Esophagus squamous epithelium (tissue), 5 donors: ENCODE measurements around the gene C2orf49. TPM values are rescaled to one million over a fixed set of nuclear protein-coding genes. Genes with fewer than 3 reads are reported as not detected.

ENCODE experiments used
- DNase-seq: peaks from one replicate; lab custom pipeline; 2025; lab: John Stamatoyannopoulos, UW
- H3K27ac ChIP-seq, 4 donors: fragments of 200-600 bp; sonication (generic); one replicate each; pipeline ENCODE4 v1.5.1; 2016 to 2019; ENCODE audit warnings: mild to moderate bottlenecking in 1 of 4
- H3K27me3 ChIP-seq, 4 donors: fragments of 200-600 bp; sonication (generic); 1 replicate in 3 of 4; 2 replicates in 1 of 4; pipeline versions ENCODE4 v1.5.1 to v1.6.0; 2017 to 2021; ENCODE audit warnings: antibody characterized with exemption in 1 of 4
- H3K36me3 ChIP-seq, 3 donors: fragments of 200-600 bp; sonication (generic); one replicate each; pipeline ENCODE4 v1.5.1; 2016 to 2019
- H3K4me1 ChIP-seq, 3 donors: fragments of 200-600 bp; sonication (generic); one replicate each; pipeline ENCODE4 v1.5.1; 2017 to 2019
- H3K4me3 ChIP-seq, 4 donors: fragments of 200-600 bp; sonication (generic); 1 replicate in 3 of 4; 2 replicates in 1 of 4; pipeline ENCODE4 v1.5.1; 2016 to 2019; ENCODE audit warnings: mild to moderate bottlenecking in 2 of 4, moderate library complexity in 1 of 4
- H3K9me3 ChIP-seq, 3 donors: fragments of 200-600 bp; sonication (generic); one replicate each; pipeline ENCODE4 v1.5.1; 2016 to 2019
- CTCF ChIP-seq, 6 experiments: fragments of 450-650 bp in 4 of 6; fragments of 200-600 bp in 2 of 6; sonication (generic) in 2 of 6; IDR thresholded peaks; one replicate each; pipeline ENCODE4 v1.5.1; 2016 to 2019; ENCODE audit warnings: antibody characterized with exemption in 6 of 6, mild to moderate bottlenecking in 4 of 6, moderate library complexity in 4 of 6
- POLR2A ChIP-seq, 4 donors: fragments of 450-650 bp; IDR thresholded peaks; one replicate each; pipeline ENCODE4 v1.6.1; 2017; ENCODE audit warnings: antibody characterized with exemption in 4 of 4, mild to moderate bottlenecking in 4 of 4, moderate library complexity in 3 of 4
- WGBS, 2 donors: methylation state at CpG; one replicate each; pipeline ENCODE4 v1.1.5; 2018; 5-methylcytosine and 5-hydroxymethylcytosine counted together
- intact Hi-C: fragments of 100-400 bp; cut with DNase I; formaldehyde crosslinking; loops from one replicate; pipeline ENCODE4 v1.15.0; 2022
- total RNA-seq, 4 donors: library from RNA; depleted of rRNA; stranded (reverse); fragments of >200 nt; gene quantifications; one replicate each; pipeline ENCODE4 v1.1.0, GENCODE V29; 2016
- donor health status: DM: yes; HTN: yes; CAD: no.

C2orf49 gene
- total RNA-seq, 4 donors from 2014 or later = 9.3 to 19.8 (median 12.4) TPM

- no peak for DNase-seq
- intact Hi-C loops = no loop called here
- TF ChIP-seq POLR2A (IDR thresholded peaks at IDR 0.05) (no peak), CTCF (IDR thresholded peaks at IDR 0.05) (no peak)
- no peak overlapping the region for H3K27ac ChIP-seq
- 96 to 99% methylated on average over 3 of the region's 3 CpGs for WGBS, 2 donors
- H3K9me3 ChIP-seq = no peaks in the 10 kb centered on the region
- H3K27me3 ChIP-seq = no peaks in the 10 kb centered on the region
- H3K36me3 ChIP-seq = peaks cover 10 to 67% (median 12%) of the 10 kb centered on the region in 3 donors
- H3K4me3 ChIP-seq = no peak overlapping the region
- peaks cover 0 to 4% (median 0%) of the 10 kb centered on the region in 3 donors for H3K4me1 ChIP-seq
Observed at GRCh38 chr2:105298017-105298416, 39.3 kb upstream of the C2orf49 start.

- no peak overlapping the region for H3K27ac ChIP-seq
- intact Hi-C loops = no loop called here
- H3K36me3 ChIP-seq = peaks cover 10 to 58% (median 12%) of the 10 kb centered on the region in 3 donors
- peaks cover 0 to 4% (median 0%) of the 10 kb centered on the region in 3 donors for H3K4me1 ChIP-seq
- H3K4me3 ChIP-seq = no peak overlapping the region
- TF ChIP-seq CTCF (IDR thresholded peaks at IDR 0.05) (peak in 1 of 6 experiments; percentile 3), POLR2A (IDR thresholded peaks at IDR 0.05) (no peak)
- no peaks in the 10 kb centered on the region for H3K27me3 ChIP-seq
- no peak for DNase-seq
- 80 to 90% methylated on average over 3 to 5 of the region's 5 CpGs for WGBS, 2 donors
- H3K9me3 ChIP-seq = no peaks in the 10 kb centered on the region
Observed at GRCh38 chr2:105299290-105299689, 38.0 kb upstream of the C2orf49 start.

- 74 to 81% methylated on average over 3 of the region's 3 CpGs for WGBS, 2 donors
- no peak overlapping the region for H3K27ac ChIP-seq
- no peaks in the 10 kb centered on the region for H3K9me3 ChIP-seq
- H3K27me3 ChIP-seq = no peaks in the 10 kb centered on the region
- TF ChIP-seq CTCF (IDR thresholded peaks at IDR 0.05) = no peak
- no peak for TF ChIP-seq POLR2A (IDR thresholded peaks at IDR 0.05)
- intact Hi-C loops = no loop called here
- no peak overlapping the region for H3K4me3 ChIP-seq
- DNase-seq = no peak
- H3K36me3 ChIP-seq = peaks cover 10 to 56% (median 19%) of the 10 kb centered on the region in 3 donors
- no peaks in the 10 kb centered on the region for H3K4me1 ChIP-seq
Observed at GRCh38 chr2:105301646-105302045, 35.7 kb upstream of the C2orf49 start.

- no peak overlapping the region for H3K4me3 ChIP-seq
- TF ChIP-seq CTCF (IDR thresholded peaks at IDR 0.05) (no peak), POLR2A (IDR thresholded peaks at IDR 0.05) (no peak)
- intact Hi-C loops = no loop called here
- no peaks in the 10 kb centered on the region for H3K27me3 ChIP-seq
- no peaks in the 10 kb centered on the region for H3K4me1 ChIP-seq
- no peaks in the 10 kb centered on the region for H3K9me3 ChIP-seq
- H3K27ac ChIP-seq = no peak overlapping the region
- H3K36me3 ChIP-seq = peaks cover 5 to 46% (median 18%) of the 10 kb centered on the region in 3 donors
- WGBS, 2 donors = 68 to 76% methylated on average over 7 of the region's 7 CpGs
- DNase-seq = no peak
Observed at GRCh38 chr2:105307146-105307545, 30.2 kb upstream of the C2orf49 start.

GRCh38 chr2:105307550-105307949, 29.8 kb upstream of the C2orf49 start:
- no peak for DNase-seq
- intact Hi-C loops = no loop called here

More at GRCh38 chr2:105307550-105307949, 29.8 kb upstream of the C2orf49 start:
- Histone ChIP-seq H3K36me3 (peaks cover 5 to 46% (median 18%) of the 10 kb centered on the region in 3 donors), H3K9me3 (no peaks in the 10 kb centered on the region), H3K4me3 (no peak overlapping the region), H3K27ac (no peak overlapping the region), H3K27me3 (no peaks in the 10 kb centered on the region), H3K4me1 (no peaks in the 10 kb centered on the region)
- 81 to 92% methylated on average over 8 to 17 of the region's 19 CpGs for WGBS, 2 donors
- TF ChIP-seq POLR2A (IDR thresholded peaks at IDR 0.05) = no peak
- TF ChIP-seq CTCF (IDR thresholded peaks at IDR 0.05) = no peak
